Hippocampal formation (tissue), 2 donors: ENCODE results near the gene GINS3.
A peak's percentile ranks its signal among the peaks of the same experiment; 100 is the strongest.

Experiments used
- DNase-seq, 2 donors: peaks; one replicate each; lab custom pipeline; 2025; lab: John Stamatoyannopoulos, UW

GINS3 gene

DNA sequence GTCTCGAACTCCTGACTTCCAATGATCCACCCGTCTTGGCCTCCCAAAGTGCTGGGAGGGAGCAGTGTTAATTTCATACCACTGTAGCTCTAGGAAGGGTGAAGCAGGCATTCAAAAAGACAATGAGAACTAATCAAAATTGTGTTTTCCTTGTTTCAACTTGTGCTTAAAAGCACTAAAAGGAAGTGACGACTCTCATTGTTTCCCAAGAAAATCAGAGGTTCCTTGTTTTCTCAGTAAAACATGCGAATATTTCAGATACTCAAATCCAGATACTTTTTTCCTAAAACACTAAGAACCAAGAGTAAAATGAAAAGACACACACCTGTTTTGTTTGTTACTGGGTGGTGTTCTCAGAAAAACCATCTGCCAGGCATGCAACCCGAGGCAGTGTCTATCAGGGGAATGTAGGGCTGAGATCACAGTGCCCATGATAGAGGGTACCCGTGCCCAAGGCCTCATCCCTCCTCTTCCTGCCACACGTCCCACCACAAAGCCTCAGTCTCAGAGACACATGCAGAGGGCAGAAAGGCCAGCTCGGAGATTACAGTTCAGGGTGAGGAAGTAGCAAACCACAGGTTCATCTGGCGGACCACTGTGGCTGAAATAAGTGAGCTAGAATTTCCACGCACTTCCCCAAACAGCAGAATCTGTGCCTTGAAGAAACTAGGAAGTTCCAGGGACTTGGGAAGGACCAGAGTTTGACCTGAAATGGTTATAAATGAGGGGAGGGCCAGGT is 33.7 kb downstream of the GINS3 start:
- peak in 1 of 2 donors; percentile 48 for DNase-seq

DNA sequence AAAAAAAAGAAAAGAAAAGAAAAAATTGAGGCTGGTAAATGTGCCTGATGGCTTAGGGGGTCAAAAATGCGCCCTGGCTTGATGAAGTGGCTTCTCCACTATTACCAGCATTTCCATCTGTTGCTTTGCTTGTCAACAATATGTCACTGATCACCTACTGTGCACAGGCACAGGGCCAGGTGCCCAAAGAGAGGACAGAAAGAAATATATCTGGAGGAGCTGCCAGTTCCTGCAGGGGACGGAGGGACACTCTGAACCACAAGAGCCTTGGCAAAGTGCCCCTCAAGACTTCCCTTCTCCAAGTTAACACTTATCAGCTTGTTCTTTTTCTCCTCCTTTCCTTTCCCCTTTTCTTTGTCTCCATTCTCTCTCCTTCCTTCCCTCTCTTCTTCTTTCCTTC is 34.7 kb downstream of the GINS3 start:
- DNase-seq: peak in 1 of 2 donors; percentile 11

DNA sequence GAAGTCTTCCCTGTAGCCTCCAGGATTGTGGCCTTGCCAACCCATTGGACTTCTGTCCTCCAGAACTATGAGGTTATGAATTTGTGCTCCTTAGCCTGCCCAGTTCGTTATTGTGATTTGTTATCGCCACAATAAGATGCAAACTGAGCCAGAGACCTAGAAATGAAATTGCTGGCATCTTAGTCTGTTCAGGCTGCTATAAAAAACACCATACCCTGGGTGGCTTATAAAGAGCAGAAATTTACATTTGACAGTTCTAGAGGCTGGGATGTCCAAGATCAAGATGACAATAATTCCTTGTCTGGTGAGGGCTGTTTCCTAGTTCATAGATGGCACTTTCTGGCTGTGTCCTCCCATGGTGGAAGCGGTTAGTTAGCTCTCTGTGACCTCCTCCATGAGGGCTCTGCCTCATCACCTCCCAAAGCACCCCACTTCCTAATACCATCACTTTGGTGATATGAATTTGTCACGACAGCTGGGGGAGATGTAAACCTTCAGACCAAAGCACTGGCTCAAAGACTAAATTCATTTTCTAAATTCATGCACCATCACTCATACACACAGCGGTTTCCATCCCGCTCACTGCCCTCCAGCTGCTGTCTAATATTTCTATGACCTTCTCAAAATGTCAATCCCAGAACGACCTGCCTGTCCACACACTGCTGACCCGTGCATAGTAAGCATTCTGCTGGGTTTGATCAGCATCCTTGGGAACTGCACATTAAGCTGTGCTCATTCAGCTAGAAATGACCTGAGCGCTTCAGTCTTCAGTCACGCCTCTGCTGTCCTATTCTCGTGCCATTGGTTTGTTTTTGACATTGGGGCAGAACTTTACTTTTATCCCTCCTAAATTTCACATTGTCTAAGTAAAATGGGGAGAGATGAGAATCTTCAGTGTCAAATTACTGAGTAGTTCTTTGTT is 36.6 kb downstream of the GINS3 start:
- no peak for DNase-seq

DNA sequence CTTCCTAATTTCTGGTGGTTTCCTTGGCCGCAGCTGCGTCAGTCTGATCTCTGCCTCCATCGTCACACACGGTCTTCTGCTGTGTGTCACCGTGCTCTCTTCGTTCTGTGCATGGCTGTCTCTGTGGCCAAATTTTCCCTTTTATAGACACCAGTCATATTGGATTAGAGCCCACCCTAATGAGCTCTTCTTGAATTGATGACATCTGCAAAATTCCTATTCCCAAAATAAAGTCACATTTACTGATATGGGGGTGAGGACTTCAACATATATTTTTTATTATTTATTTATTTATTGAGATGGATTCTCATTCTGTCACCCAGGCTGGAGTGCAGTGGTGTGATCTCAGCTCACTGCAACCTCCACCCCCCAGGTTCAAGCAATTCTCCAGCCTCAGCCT is 38.4 kb downstream of the GINS3 start:
- no peak for DNase-seq

DNA sequence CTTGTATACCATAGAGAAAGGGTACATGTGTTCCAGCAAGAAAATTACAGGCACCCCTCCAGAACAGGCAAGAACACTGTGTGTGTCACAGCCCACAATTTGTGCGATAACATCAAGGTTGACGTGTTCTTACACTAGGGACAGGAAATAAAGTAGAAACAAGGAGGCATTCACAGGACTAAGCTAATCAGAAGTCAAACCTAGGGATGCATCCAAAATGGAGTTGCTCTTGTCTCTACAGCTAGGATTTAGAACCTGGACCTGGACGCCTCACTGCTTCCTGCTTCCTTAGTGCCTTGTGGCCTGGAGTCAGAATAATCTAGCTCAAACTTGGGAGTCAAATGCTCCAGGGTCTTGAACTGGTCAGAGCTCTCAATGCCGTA is 41.3 kb downstream of the GINS3 start:
- no peak for DNase-seq

DNA sequence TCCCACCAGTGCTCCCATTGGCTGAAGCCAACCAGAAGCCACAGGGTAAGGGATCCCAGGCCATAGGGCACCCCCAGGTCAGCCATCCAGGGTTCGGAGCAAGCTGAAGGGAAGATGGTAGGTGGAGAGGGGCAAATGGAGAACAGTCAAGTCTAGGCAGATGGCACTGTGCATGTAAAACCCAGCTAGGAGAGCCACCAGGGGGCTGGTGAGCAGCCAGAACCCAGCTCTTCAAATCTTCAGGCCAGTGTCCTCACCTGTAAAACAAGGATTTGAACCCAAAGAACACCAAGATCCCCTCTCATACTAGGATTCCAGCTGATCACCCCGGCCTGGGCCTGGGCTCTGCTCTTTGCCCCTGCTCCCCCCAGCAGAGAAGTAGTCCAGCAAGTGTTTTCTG is 43.5 kb downstream of the GINS3 start:
- DNase-seq: no peak

DNA sequence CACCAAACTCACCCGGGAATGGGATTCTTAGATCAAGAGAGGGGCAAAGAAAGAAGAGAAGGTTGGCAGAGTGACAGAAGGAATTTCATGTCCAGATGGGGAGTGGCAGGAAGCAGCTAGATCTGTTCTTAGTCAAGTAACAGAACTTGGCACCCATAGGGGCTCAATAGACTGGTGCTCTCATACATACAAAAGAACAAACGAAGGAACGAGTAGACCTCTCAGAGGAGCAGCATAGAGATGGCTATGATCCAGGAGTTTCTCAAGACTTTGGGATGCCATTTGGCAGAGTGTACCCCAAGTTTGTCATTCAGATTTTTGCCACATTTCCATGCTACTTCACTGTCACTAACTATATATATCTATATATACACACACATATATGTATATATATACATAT is 47.9 kb downstream of the GINS3 start:
- no peak for DNase-seq

DNA sequence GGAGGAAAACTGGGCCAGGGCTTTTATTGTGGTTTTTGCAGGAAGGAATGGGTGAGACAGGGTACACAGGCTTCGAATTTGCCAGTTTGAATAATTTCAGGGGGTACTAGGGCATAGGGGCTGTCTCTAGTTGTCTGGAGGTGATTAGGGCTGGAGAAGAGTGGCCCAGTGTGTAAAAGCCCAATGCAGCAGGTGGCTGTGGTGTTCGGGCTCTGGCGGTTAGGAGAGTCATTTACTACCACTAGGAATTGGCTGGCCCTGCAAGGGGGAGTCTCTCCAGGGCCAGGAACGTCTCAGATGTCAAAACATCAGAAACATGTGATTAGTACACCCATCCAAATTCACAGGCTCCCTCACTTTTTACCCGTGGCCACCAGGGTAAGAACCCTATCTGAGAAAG is 50.3 kb downstream of the GINS3 start:
- no peak for DNase-seq

DNA sequence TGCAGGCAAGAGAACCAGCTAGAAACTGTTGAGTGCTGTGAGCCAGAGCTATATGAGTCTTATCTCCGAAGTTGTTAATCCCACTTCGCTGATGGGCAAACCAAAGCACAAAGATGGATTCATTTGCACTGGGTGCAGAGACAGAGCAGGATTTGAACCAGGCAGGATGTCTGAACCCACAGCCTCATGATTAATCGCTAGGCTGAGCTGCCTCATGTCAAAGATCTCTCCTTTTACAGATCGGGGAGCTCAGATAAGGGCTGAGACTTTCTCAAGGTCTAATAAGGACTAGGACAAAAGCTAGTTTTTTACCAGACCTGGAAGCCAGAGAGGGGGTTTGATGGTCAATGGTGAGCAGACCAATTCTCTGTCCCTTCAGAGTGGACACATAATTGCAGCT is 51.5 kb downstream of the GINS3 start:
- no peak for DNase-seq

DNA sequence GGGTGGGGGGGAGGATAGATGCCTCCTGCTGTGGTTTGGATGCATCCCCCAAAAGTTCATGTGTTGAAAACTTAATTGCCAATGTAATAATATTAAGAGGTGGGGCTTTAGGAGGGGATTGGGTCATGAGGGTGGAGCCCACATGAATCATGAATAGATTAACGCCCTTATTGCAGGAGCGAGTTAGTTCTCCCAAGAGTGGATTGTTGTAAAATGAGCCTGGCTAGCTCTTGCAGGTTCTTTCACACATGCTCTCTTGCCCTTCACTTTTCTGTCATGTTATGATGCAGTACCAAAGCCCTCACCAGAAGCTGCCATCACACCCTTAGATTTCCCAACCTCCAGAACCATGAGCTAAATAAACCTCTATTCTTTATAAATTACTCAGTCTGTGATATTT is 52.0 kb downstream of the GINS3 start:
- no peak for DNase-seq

DNA sequence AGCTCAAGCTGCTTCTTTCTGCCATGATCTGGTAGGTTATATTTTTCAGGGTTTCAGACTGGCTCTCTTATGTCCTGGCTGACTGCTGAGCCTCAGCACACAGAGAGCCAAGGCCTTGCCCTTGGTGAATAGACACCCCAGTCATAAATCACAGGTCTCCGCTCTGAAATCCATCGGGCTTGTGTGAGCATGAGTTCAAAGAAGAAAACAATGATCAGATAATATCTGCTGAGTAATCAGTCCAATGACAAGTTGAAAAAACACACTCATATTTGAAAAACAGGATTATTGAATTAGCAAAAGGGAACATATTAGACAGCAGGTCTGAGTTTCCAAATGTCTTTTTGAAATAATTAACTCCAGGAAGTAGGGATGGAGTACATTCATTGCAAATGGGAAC is 56.6 kb downstream of the GINS3 start:
- DNase-seq: no peak

DNA sequence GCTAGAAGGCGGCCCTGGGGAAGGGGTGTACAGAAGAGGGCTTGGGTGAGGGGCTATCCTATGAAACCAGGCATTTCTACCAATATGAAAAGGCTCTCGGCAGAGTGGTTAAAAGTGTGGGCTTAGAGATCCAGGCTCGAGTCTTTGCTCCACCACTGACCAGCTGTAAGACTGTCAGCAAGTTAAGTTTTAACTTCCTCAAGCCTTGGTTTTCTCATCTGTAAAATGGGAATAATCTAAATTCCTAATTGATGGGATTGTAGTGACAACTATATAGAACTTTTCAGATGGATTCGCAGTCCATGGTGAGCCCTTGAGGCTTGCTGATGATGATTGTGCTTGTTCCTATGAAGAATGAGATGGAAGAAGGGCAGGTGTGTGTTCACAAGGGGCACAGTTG is 57.0 kb downstream of the GINS3 start:
- DNase-seq: no peak

DNA sequence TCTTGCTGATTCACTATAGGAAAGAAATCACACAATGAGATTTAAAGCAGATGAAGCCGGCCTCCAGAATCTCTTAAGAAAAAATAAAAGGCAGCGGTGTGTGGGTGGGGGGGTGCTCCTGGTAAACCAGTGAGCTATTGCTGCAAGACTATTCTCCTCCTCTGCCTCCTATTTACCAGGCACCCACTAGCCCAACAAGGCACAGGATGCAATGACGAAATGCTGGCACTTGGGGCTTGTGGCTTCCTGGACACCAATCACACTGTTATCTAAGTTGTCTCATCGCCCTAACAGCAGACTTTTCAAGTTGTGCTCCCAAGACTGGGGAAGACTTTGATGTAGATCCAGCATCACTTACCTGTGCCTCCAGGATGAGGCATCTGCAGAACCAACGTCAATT is 57.5 kb downstream of the GINS3 start:
- no peak for DNase-seq

DNA sequence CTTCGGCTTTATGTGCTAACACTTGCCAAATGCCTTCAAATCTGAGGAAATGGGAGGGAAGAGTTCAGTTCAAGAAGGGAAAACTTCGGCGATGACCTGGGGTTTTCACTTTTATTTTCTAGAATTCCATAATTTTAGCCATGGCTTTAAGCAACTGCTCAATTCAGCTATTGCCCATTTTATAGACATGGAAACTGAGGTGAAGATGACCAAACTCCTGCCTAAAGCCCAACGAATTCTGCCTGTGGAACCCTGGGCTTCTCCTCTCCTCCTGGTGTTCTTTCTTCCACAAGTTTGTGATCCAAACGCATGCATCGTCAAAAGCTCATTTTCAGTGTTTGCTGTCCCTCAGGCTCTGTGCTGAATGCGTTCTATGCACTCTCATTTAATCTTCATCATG is 58.3 kb downstream of the GINS3 start:
- no peak for DNase-seq

DNA sequence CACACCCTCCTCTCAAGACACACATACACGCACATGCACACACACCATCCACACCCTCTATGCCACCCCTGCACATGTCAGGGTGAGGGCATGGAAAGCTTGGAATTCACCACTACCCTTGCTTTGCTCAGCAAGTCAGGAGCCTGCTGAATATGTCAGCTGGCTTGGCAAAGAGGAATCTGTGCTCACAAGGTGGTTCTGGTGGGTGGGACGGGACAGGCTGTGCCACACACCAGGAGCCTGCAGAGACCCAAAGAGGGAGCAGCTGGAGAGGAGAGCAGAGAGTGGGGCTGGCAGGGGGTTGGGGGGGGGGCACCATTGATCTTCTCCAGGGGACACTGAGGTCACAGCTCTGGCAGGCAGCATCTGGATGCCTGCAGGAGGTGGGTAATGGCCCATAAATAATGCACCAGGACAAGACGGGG is 59.0 kb downstream of the GINS3 start:
- no peak for DNase-seq

DNA sequence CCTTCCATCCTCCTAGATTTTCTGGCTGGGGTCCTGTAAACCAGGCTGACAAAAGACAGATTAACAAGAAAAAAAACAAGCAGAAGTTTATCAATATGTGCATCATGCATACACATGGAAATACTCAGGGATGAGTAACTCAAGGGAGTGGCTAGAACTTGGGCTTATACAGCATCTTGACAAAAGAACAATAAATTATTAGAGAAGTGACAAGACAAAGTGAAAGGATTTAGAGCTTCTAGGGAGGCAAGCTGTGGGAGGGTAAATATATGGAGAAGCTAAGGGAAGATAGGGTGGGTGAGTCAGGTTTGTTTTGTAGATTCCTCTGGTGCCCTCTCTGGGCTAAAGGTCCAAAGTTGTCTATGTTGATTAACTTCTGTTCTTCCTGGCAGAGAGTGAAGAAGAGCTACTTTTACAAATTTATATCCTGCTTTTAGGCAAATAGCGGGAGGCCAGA is 59.7 kb downstream of the GINS3 start:
- DNase-seq: no peak

DNA sequence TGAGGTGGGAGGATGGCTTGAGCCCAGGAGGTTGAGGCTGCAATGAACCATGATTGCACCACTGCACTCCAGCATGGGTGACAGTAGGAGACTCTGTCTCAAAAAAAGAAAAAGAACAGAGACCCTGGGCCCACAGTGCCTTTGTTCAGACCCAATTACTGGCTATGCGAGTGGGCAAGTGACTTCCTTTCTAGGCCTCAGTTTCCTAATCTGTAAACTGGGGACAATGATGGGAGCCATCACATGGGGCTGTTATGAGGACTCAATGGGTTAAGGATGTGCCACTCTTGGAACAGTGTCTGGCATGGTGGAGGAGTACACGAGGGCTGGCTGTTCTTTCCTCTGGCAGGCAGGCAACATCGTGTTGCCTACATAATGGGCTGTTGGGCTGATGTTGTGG is 60.4 kb downstream of the GINS3 start:
- DNase-seq: no peak

DNA sequence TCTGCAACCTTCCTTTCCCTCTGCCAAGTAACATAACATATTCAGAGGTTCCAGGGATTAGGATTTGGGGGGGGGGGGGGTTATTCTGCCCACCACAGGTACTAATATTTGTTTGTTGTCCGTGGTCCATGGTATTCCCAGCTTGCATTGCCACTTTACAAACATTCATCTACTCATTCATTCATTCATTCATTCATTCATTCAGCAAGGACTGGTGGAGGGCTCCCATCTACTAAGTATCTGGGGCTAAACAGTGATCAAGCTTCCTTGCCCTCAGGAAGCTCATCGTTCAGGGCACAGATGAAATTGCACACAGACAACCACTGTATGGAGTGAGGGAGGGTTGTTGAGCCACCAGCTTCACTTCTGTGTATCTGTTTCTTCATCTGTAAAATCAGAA is 61.9 kb downstream of the GINS3 start:
- no peak for DNase-seq

DNA sequence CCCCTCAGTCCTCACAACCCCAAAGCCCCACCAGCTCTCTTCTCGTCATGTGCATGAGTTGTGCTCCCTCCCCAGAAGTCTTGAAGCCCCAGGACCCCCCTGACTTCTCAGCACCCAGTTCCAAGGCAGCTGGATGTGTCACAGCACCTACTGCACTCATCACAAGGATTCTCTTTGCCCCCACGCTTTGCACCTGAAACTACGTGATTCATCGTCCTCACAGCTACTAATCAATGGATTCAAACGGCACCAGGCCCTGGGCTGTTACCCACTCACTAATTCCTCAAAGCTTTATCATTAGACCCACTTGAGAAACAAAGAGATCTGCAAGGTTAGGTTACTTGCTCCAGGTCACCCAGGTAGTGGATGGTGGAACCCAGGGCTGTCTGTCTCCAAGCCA is 62.6 kb downstream of the GINS3 start:
- no peak for DNase-seq
